Inflammatory macrophage treated with lipopolysaccharide for 1 hour (primary cell): ENCODE data around the gene SRP72.

Source experiments
- DNase-seq, 2 donors: peaks; one replicate each; pipeline ENCODE4 v3.0.0-alpha.2; 2020 to 2022

Gene SRP72

DNA sequence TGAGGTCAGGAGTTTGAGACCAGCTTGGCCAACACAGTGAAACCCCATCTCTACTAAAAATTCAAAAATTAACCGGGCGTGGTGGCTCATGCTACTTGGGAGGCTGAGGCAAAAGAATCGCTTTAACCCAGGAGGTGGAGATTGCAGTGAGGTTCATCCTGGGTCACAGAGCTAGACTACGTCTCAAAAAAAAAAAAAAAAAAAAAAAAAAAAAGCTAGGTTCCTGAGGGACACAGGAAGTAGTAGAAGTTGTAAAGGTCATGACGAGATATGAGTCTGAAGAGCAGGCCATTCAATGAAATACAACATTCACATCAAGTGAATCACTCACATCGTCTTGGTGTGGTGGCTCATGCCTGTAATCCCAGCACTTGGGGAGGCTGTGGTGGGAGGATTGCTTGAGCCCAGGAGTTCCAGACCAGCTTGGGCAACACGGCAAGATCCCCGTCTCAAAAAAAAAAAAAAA is 1.1 kb upstream of the SRP72 start:
- DNase-seq = peak; percentile 35 to 77

DNA sequence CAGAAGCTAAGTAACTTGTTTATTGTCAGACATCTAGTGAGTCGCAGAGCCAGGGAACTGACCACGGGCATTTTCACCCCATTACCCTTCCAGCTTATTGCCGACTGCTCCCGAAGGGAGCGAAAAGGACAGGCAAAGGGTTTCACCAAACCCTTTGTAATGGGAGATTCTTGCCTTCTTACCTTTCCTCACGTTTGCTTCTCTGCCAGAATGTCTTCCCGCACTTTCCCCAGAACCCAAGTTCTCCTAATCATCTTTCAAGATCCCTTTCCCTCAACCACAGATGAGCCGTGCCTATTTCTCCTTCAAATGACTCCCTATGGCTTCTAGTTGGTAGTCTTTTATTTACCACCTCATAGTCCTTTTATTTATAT is 520 bp upstream of the SRP72 start:
- no peak for DNase-seq

GRCh38 chr4:56468097-56468422 is 643 bp downstream of the SRP72 start:
- no peak for DNase-seq

DNA sequence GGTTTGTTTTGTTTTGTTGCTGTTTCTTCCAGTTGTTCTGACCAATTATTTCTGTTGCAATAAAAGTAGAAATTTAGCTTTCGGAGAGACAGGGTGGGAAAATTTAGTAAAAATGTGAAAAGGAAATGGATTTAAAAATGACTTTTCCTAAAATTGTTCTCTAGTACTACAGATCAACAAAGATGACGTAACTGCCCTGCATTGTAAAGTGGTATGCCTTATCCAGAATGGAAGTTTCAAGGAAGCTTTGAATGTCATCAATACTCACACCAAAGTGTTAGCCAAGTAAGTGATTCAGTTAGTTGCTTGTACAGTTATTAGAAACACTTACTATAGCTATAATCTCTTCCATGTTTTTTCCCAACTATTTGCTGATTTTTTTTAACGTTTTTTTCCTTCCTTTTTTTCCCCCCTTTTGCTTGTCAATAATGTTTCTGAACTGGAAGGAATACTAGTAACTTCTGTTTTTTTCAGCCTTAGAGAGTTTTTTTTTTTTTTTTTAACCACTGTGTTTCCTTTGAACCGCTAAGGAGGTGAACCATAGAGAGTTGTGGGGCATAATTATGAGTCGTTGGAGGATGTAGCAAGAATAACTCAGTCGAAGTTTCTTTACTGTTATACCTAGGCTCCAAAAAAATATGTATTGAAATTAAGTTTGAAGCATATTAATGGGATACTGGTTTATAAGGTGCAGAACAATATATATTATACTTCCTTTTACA is 2.2 kb downstream of the SRP72 start:
- no peak for DNase-seq

- no peak for DNase-seq
Measured at GRCh38 chr4:56475917-56476316, 8.5 kb downstream of the SRP72 start.

DNA sequence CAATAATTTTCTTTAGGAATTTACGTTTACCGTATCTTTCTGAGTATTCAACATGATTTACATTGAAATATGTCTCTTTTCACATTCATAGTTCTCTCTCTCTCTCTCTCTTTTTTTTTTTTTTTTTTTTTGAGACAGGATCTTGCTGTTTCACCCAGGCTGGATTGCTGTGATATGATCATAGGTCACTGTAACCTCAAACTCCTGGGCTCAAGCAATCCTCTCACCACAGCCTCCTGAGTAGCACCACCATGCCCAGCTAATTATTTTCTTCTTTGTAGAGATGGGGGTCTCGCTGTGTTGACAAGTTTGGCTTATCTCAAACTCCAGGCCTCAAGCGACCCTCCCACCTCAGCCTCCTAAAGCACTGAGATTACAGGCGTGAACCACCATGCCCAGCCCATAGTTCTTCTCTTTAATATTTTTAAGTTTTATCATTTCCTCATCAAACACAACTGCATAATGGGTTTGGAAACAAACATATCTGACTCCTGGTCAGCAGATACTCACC is 9.8 kb downstream of the SRP72 start:
- no peak for DNase-seq

DNA sequence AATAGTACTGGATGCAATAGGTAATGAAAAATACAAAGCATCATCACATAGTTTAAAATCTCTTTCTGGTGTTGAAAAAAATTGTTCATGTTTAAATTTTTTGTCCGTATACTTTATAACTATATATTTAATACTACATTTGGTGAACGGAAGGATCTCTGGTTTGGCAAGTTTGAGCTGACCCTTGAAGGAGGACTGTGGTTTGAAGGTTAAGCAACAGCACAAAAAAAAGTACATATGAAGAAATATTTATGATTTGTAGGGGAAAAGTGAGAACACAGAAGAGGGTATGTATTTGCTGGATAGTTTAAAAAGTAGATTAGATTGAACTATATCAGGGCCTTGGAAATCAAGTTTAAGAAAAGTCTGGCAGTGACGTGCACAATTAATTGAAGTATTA is 13.3 kb downstream of the SRP72 start:
- no peak for DNase-seq

DNA sequence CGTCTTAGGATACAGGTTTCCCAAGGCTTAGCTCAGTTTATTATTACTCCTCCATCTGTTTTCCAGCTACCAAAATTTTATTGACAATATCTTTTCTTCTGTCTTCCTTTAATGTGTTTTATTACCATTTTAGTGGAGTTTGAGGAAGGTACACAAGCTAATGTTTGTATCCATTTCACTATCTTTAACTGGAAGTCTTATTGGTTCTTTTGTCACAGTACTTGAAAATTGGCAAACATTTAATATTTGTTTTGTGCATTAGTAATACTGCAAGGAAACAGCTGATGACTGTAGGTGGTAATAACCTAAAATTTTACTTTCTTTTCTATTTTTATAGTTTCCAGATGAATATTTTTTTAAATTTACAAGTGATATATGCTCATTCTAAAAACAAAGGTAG is 28.8 kb downstream of the SRP72 start:
- no peak for DNase-seq

GRCh38 chr4:56505269-56506130 is 38.1 kb downstream of the SRP72 start, which contains the start of gene ARL9:
Gene ARL9 (plus strand): TSS chr4:56505791. CDS start chr4:56505863, 72 bp downstream.
- peak; percentile 22 to 43 for DNase-seq

DNA sequence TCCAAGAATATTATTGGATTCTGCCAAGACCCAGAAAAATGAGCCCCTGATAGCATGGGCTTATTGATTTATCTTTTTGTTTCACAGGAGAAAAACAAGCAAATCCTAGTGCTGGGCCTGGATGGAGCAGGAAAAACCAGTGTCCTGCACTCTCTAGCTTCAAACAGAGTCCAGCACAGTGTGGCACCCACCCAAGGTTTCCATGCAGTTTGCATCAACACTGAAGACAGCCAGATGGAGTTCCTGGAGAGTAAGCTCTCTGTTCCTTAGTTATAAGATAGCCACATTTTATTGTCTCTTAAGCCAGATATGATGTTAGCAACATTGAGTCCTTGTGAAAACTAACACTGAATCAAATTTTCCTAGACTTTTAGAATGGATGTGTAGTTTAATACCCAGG is 43.7 kb downstream of the SRP72 start:
- DNase-seq = no peak

GRCh38 chr4:56512166-56512565 is 44.7 kb downstream of the SRP72 start:
- DNase-seq = no peak

GRCh38 chr4:56513517-56513916 is 46.1 kb downstream of the SRP72 start:
- no peak for DNase-seq

GRCh38 chr4:56530269-56531148 is 63.1 kb downstream of the SRP72 start:
- DNase-seq = peak; percentile 60 to 76

DNA sequence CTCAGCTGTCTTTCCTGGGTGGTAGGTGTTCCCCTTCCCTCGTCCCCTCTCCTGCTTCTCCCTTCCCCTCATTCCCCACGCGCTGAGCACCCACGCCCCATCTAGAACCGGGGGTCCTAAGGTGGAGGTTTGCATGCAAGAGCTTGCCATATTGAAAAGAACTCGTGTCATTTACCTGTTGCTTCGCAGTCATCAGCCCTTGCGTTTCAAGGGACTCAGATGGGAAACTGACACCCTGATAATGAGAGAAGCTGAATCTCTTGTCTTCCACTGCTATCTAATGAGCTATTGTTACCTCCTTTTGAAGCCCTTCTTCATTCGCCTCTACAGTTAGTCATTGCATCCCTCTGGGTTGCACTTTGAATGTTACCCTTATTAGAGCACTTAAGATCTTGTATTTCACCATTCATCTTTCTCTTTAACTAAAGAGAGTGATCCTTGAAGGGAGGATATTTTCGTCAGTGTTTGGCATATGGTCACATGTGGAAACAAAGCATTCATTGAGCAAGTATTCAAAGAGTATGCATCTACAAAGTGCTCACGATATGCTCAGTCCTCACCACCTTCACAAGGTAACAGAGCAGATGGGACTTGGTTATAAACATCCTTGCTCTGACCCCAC is 63.8 kb downstream of the SRP72 start:
- no peak for DNase-seq

DNA sequence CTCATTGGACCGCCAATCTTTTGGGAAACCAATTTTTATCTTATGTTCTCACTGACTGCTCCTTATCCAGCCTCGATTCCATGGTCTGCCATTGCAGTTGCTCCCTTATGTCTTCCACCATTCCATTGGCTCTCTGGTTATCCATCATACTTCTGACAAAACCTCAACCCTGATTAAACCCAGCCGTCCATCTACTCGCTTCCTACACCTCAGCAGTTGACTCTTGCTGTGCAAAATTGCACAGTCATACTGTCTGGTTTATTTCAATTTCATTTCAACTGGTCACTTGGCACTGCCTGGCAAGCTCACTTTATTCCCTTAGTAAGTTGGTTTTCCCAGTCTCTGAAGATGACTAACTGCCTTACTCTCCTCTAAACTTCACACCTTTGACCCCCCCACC is 64.4 kb downstream of the SRP72 start:
- DNase-seq = no peak

GRCh38 chr4:56532239-56532638 is 64.8 kb downstream of the SRP72 start:
- no peak for DNase-seq

DNA sequence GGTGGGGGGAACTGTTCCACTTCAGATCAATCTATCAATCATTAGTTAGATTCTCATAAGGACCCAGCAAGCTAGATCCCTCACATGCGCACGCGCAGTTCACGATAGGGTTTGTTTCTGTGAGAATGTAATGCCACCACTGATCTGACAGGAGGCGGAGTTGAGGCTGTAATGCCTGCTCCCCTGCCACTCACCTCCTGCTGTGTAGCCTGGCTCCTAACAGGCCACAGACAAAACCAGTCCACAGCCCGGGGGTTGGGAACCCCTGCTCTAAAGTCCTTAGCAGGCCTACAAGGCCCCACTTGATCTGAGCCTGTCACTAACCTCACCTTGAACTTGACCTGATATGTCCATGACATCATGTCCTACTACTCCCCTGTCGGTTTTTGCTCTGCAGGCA is 68.5 kb downstream of the SRP72 start:
- DNase-seq = no peak

- no peak for DNase-seq
Measured at GRCh38 chr4:56537147-56537546, 69.7 kb downstream of the SRP72 start.

DNA sequence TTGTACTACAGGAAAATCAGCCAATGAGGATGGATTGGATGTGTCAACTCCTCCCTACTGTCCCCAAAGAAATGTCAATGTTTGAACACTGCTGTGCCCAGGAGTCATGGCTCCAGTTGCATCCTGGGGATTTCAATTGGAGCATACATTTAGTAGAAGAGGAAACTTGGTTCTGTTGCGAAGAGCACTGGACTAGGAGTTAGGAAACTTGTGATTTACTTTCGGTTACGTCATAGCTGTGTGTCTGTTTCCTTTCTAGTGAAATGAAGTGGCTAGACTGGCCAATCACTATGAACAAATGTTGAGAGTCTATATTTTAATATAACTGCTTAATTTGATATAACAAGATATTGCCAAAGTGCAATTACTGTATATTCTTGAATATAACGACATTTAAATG is 73.4 kb downstream of the SRP72 start:
- peak; percentile 49 to 72 for DNase-seq

DNA sequence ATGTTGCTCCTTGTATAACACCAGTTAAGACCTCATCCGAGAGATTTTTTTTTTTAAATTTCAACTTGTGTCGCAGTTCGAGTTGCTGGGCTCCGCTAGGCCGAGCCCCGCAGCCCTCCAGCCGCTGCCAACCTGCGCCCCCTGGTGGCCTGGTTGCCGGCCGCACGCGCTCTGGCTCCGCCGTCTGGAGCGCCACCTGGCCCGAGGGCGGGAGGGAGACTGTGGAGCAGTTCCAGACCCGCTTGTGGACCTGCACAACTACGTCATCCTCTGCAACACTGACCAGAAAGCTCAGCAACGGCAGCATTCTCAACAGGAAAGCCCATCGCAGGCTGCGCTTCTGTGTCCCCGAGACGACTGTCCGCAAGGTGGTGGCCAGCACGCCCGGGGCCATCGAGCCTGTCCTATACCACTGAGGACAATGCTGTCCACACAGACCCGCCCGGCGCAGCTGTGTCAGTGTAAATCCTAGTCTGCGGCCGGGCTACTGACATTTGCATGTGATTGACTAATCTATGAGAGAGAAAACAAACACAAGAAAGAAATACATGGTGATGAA is 77.2 kb downstream of the SRP72 start:
- DNase-seq = peak; percentile 52 to 90

- DNase-seq = no peak
Measured at GRCh38 chr4:56550642-56551041, 83.2 kb downstream of the SRP72 start.

GRCh38 chr4:56551516-56551915 is 84.1 kb downstream of the SRP72 start:
- no peak for DNase-seq
